Neural crest cell (in vitro differentiated cells): ENCODE measurements around the gene FSD1L. TPM values are rescaled to one million over a fixed set of nuclear protein-coding genes. Genes with fewer than 3 reads are reported as not detected.

ENCODE experiments used
- DNase-seq: peaks from one replicate; pipeline ENCODE4 v3.0.0; 2021; ENCODE audit warnings: low read depth, mixed read lengths, low spot score
- H3K27ac Mint-ChIP-seq: one replicate; pipeline ENCODE4 v1.8.0; 2021; ENCODE audit warnings: mild to moderate bottlenecking, mixed read lengths; ENCODE audit not compliant: unreplicated experiment
- H3K27me3 Mint-ChIP-seq: 2 replicates; pipeline ENCODE4 v1.8.0; 2021; ENCODE audit warnings: low read depth, mild to moderate bottlenecking, mixed read lengths
- H3K36me3 Mint-ChIP-seq: 2 replicates; pipeline ENCODE4 v1.8.0; 2021; ENCODE audit warnings: low read depth, mild to moderate bottlenecking, mixed read lengths
- H3K4me1 Mint-ChIP-seq: 2 replicates; pipeline ENCODE4 v1.8.0; 2021; ENCODE audit warnings: mixed read lengths
- H3K4me3 Mint-ChIP-seq: one replicate; pipeline ENCODE4 v1.8.0; 2021; ENCODE audit warnings: mild to moderate bottlenecking, mixed read lengths
- H3K9me3 Mint-ChIP-seq: 2 replicates; pipeline ENCODE4 v1.8.0; 2021; ENCODE audit warnings: mixed read lengths
- CTCF ChIP-seq: fragments of 200-600 bp; sonication (generic); conservative IDR thresholded peaks from 2 replicates; pipeline ENCODE4 v1.5.0; 2021; ENCODE audit warnings: antibody characterized with exemption, mild to moderate bottlenecking
- total RNA-seq: library from RNA; stranded (reverse); gene quantifications from 2 replicates; pipeline ENCODE4 v1.2.1, GENCODE V29; 2021

Gene FSD1L
- total RNA-seq, 1 donor from 2014 or later = 17.0 TPM

GRCh38 chr9:105426657-105427056 is 21.2 kb upstream of the FSD1L start:
- H3K4me3 Mint-ChIP-seq = no peak overlapping the region
- no peaks in the 10 kb centered on the region for H3K27me3 Mint-ChIP-seq
- H3K36me3 Mint-ChIP-seq = no peaks in the 10 kb centered on the region
- TF ChIP-seq CTCF = no peak
- no peak for DNase-seq
- no peak overlapping the region for H3K27ac Mint-ChIP-seq
- no peaks in the 10 kb centered on the region for H3K4me1 Mint-ChIP-seq
- H3K9me3 Mint-ChIP-seq = no peaks in the 10 kb centered on the region

GRCh38 chr9:105431424-105432246 is 16.2 kb upstream of the FSD1L start:
- Mint-ChIP-seq H3K27ac (no peak overlapping the region), H3K36me3 (peaks cover 3% of the 10 kb centered on the region), H3K27me3 (no peaks in the 10 kb centered on the region), H3K4me1 (no peaks in the 10 kb centered on the region), H3K9me3 (peaks cover 3% of the 10 kb centered on the region), H3K4me3 (no peak overlapping the region)
- no peak for TF ChIP-seq CTCF
- DNase-seq = no peak

DNA sequence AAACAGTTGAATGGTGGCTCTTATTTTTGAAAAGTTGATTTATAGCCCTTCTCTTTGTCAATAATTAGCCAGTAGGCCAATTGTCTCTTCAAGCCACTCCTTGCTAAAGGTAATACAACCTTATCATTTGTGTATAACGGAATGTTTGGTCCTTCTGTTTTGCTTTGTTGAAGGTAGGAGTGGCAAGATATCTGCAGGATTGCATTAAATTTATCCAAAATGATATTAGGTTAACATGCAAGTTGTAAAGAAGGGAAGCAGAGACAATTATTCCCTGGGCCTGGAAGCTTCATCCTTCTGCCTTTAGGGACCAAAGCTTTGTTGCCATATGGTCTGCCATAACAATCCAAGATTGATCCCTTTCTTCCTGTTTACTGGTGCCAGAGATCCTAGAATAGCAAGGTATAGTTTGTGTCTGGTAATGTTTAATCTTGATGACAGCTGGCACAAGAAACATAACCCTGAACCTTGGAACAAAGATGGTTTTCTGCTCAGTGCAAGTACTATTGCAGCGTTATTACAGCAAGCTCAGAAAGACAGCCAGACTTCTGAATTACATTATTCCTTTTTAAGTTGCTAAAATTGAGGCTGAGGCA is 15.5 kb upstream of the FSD1L start:
- Mint-ChIP-seq H3K36me3 (peaks cover 3% of the 10 kb centered on the region), H3K27me3 (no peaks in the 10 kb centered on the region), H3K4me3 (no peak overlapping the region), H3K27ac (no peak overlapping the region), H3K4me1 (no peaks in the 10 kb centered on the region), H3K9me3 (peaks cover 3% of the 10 kb centered on the region)
- no peak for DNase-seq
- TF ChIP-seq CTCF = no peak

DNA sequence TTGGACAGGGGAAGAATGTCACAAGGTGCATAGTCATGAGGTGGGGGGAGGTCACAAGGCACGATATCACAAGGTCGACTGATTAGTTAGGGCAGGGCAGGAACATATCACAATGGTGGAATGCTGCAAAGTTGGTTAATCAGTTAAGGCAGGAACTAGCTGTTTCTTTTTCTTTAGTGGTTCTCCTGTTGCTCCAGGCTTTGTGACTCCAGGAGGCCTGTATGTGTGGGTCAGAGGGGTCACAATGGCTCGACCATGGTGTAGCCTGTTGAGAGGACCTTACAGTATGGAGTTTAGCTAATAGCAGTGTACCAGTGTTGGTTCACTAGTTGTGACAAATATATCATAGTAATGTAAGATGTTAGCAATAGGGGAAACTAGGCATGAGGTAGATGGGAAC is 12.4 kb upstream of the FSD1L start:
- Mint-ChIP-seq H3K27ac (no peak overlapping the region), H3K27me3 (no peaks in the 10 kb centered on the region)

GRCh38 chr9:105436783-105437182 is 11.1 kb upstream of the FSD1L start:
- DNase-seq = no peak
- Mint-ChIP-seq H3K36me3 (peaks cover 3% of the 10 kb centered on the region), H3K4me3 (no peak overlapping the region), H3K4me1 (peaks cover 9% of the 10 kb centered on the region), H3K27me3 (no peaks in the 10 kb centered on the region), H3K9me3 (peaks cover 3% of the 10 kb centered on the region), H3K27ac (no peak overlapping the region)
- TF ChIP-seq CTCF = no peak

More for the DNA sequence above, 12.4 kb upstream of the FSD1L start:
- H3K9me3 Mint-ChIP-seq = peaks cover 3% of the 10 kb centered on the region
- no peak for TF ChIP-seq CTCF
- peaks cover 3% of the 10 kb centered on the region for H3K36me3 Mint-ChIP-seq
- peaks cover 9% of the 10 kb centered on the region for H3K4me1 Mint-ChIP-seq
- no peak overlapping the region for H3K4me3 Mint-ChIP-seq
- no peak for DNase-seq
